SKM-1 treated with dmso at 0.1 percent for 144 hours (cell line): ENCODE measurements around the gene PPIL1.

Experiments
- DNase-seq: peaks from one replicate; lab custom pipeline; 2025; ENCODE audit not compliant: unreplicated experiment; lab: John Stamatoyannopoulos, UW

Gene PPIL1

DNA sequence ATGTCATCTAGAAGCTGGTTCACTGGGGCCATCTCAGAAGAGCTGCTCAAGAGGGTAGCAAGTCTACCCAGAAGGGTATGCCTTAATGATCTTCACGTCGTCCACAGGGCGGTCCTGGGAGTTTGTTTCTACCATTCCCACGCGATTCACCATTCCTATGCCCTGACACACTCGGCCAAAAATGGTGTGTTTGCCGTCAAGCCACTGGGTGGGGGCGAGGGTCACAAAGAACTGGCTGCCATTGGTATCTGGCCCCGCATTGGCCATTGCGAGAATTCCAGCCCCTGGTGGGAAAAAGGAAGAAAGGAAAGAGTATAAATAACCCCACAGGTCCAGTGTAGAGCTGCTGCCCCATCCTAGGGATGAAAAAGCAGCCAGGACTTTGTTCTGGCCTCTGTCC is 18.9 kb downstream of the PPIL1 start:
- no peak for DNase-seq

DNA sequence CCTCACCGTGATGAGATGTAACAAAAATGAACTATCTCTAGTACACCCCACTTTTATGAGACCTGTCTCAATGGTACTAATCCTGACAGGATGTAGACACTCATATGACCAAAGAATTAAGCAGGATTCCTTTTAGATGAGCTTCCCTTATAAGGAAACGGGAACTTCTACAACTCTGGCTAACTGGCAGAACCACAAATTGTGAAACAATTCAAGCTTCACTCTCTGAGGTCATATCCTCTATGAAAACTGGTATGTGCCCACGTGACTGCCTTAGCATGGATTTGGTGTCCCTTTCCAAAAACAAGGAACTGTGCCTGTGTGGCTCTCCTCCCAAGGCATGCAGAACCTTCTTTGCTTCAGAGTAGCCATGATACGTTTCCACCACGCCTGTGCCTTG is 21.3 kb downstream of the PPIL1 start:
- peak; percentile 97 for DNase-seq

DNA sequence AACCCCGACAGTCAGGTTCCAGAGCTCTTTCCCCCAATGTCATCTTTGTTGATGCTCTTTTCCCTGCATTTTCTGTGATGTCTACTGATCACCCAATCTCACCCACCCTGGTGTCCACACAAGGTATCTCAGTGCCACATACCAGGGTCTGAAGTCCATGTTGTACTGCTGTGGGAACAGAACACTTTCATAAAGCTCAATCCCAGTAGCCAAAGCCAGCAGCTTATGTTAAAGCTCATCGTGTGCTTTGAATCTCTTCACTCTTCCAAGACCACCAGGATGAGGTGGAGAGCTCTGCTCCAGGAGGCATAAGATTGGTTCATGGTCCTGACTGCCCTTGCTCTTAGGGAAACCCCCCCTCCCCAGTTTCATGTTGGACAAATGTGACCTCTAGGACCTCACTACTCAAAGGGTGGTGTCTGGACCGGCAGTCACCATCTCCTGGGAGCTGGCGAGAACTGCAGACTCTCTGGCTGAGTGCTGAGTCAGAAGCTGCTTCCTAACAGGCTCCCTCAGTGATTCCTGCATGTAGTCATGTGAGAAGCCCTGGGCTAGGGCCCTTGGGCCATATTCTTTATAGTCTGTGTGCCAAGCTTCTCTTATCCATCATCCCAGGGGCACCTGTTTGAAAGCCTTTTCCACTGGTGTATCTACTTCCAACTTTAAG is 22.0 kb downstream of the PPIL1 start:
- DNase-seq: no peak

DNA sequence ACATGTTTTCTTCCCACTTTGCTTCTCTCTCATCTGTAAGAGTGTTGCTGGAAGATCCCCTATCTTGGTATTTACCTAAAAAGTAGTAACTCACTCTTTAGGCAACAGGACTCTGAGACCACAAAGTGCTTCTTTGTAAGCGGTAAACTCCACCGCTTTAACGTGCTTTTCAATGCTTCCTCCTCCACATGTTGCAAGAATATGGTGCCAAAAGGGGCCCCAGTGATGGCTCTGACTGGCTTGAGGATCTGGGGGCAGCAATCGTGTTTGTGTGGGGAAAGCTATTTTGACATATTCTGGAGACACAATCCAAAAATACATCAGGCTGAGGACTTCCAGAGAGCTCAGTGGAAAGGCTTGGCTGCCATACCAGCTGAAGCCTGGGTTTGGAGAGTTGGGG is 23.0 kb downstream of the PPIL1 start:
- DNase-seq: peak; percentile 77

DNA sequence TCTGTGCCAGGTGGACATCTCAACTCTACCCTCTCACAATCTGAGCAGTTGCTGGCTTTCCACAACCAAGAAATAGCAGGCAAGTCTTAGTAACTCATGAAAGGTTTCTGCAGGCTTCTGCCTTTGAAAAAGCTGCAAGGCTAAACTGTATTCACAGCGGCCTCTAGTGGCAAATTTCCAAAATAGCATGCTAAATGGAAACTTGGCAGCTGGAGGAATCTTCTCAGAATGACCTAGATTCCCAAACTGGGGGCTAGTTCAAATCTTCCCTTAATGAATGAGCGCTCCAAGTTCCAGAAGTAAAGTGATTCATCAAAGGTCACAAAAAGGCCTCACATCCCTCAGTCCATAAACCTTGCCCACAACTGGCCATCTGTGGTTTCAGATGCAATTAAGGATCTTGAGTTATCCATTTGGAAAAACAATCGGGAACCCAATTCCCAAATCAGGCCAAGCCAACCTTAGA is 23.4 kb downstream of the PPIL1 start:
- peak; percentile 59 for DNase-seq

- peak; percentile 43 for DNase-seq
Measured at GRCh38 chr6:36850021-36850420, 24.6 kb downstream of the PPIL1 start.

DNA sequence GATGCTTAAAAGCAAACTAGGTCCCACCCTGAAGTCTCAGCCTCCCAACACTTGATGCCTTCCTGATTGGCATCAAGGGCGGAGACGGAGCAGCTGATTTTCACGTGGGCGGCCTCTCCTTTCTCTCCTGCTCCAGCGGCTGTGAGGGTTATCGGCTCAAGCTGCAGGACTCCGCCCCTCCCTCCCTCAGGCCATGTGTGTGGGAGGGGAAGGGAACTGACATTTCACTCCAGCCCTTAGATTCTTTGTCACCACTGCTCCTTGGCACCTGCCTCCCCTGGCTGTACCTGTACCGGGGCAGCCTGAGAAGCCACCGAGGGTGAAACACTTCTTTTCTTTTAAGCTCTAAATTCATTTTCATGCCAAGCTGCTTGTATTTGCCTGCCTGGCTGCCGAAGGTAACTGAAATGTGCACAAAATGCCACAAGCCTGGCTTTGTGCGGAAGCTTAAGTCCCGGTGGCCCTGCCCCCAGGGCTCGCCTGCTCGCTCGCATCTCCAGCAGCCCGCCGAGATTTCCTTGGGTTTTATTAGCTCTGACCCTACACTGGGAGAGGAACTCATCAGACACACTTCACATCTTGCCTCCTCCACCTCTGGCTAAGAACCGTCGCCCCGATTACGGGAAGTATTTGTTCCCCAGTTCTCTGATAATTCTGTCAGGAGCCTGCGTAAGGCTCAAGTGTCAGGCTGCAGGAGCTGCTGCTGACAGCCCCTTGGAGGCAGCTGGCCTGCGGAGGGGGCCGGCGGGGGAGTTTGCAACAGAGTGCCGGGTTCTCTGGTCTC is 25.8 kb downstream of the PPIL1 start:
- no peak for DNase-seq

DNA sequence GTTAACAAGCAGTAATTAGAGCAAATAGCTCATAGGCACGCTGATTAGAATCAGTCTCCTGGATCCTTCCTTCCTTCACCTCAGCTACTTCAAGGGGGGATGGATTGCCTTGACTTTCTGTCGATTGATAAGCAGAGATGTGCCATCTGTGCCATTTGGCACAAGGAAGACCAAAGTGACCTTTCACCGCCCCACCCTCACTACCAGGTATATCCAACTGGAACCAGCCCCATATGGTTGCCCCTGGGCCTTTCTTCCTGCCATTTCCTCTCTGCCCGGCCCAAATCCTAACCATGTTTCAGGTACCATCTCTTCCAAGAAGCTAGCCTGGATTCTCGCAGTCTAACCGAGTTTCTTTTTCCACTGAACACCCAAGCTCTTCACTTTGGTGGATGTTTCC is 26.6 kb downstream of the PPIL1 start:
- no peak for DNase-seq

DNA sequence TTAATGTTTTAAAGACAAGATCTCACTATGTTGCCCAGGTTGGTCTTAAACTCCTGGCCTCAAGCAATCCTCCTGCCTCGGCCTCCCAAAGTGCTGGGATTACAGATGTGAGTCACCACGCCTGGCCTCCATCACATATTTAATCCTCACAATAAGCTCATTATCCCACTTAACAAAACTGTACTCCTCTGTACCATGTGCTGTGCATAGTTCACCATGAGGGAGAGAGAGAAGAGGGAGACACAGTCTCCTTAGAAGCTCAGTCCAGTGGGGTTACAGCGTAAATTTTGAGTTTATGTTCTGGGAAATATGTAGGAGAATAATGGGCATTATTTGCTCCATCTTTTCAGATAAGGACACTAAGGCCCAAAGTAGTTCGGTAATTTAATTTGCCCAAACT is 27.5 kb downstream of the PPIL1 start:
- DNase-seq: no peak

GRCh38 chr6:36845233-36845632 is 29.4 kb downstream of the PPIL1 start:
- no peak for DNase-seq

DNA sequence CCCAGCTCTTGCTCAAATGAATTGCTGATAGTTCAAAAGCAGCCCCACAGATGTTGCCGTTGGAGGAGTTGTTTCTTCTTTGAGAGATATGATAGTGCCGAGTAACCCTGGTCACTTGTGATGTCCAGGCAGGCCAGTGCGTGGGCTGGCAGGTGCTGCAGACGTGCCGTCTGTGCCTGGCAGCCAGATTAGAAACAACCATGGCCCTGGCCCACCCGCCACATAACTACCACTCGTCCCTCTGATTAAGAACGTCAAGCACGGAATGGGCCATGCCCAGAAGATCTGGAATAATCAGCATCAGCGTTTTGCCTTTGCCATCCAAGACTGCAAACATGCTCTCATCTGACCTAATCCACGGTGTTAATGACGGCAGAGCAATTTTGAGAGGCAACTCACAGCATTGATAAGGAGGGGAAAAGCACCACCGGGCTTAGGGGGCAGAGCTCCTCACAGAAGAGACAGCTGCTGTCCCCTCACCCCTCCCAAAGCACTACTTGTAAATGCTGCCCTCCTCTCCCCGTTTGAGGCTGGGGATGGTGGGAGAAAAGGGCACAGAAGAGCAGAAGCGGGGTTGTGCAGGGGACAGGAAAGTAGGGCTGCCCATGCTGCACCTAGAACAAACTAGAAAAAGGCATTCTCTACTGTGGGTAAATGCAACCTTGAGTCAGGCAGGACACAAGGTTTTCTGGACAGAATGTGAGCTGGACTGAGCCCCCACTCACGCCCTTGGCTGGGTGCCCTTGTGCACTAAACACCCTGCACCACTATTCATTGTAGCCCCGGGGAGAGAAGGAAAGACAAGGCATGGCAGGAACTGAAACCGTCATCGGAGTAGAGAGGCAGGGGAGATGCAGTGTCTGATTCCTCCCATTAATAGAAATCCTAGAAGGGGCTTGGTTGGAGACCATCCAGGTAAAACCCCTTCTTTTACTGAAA is 30.1 kb downstream of the PPIL1 start:
- DNase-seq: no peak

- no peak for DNase-seq
Measured at GRCh38 chr6:36843170-36843569, 31.4 kb downstream of the PPIL1 start.

DNA sequence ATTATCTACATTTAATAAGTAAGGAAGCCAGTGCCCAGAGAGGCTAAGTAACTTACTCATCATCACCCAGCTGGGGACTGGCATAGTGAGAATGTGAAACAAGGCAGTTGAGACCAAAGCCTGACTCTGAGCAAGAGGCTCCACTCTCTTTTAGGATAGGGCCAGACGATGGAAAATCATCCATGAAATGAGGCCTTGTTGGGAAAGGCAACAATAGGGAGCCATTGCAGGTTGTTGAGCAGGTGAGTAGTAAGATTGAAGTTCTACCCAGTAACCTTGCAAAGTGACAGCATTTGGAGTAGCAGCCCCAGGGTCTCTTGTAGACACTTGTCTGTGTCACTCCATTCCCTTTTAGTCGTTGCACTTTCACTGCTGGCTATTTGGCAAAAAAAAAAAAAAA is 32.8 kb downstream of the PPIL1 start:
- DNase-seq: no peak

DNA sequence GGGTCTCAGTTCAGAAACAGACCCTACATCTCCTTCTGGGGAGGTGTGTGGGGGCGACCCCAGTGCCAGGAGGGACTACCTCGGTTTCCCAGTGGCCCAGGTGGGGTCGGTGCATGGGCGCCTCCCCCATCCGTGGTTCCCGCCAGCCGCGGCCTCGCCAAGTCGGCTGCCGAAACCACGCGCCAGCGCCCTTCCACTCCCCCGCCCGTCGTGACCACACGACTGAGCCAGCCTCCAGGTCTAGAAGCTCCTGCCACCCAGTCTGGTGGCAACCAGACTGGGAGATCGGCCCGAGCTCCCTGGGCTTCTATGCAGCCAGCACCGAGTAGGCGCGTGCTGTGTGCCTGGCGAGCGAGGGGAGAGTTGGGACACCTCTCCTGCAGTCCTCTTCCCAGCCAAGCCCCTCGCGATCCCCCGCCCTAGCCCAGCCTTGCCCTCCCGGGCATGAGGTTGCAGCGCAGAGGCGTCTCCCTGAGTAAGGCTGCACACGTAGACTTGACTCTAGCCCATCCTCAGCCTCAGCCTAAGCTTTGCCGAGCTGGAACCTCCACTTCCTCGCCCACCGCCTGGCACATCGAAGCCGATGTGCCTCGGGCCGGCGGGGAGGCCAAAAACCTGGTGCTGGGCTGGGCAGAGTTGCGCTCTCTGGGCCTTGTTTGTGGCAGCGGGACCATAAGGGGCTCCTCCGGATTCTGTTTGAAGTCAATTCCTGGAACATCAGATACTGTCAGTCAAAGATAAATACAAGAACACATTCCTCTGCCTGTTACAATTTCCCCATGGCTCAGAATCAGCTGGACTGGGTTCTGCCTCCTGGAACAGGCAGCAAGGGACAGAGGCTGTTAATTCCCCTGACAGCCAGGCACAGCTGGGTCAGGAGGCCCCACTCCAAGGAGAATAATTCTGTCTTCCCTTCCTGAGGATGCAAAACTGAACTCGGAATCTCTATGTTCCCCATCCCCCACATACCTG is 33.9 kb downstream of the PPIL1 start:
- no peak for DNase-seq

GRCh38 chr6:36839749-36840431 is 34.7 kb downstream of the PPIL1 start:
- DNase-seq: no peak

DNA sequence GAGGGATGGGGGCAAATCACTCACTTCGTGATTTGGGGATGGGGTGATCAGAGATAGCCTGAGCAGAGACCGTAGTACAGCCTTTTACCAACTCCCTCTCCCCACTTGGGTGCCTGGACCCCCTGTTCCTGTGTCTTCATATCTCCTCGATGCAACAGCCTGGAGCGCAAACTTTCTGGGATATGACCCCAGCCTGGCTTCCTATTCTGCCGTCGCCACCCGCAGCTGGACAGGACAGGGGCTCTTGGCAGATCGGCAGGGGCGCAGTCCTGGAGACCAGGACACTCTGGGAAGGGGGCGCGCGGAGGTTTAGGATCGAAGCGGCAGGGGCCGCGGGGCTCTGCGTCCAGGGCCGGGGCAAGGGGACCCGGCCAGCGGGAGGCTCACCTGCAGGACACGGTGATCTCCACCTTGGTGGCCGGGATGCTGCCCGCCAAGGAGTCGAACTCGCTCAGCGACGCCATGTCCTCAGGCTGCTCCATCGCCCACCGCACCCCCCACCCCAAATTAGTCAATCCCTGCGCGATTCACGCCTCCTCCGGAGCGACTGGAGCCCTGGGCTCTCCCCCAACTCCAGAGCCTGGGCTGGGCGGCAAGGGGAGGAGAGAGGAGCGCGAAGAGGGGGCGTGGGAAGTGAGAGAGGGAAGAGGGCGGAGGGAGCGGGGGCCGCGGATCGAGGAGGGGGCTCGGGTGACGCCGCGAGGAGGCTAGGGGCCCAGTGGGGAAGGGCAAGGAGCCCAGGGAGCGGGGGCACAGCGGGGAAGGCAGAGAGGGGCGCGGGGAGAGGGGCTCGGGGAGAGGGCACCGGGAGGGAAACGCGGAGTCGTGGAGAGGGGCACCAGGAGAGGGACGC is 35.5 kb downstream of the PPIL1 start, which contains the start of gene CPNE5:
Gene CPNE5, minus strand, starts transcription at position 549 of the 853 bp plus-strand sequence. Its CDS starts 67 bp downstream, at position 482.
- DNase-seq: no peak

- no peak for DNase-seq
Measured at GRCh38 chr6:36837686-36838085, 36.9 kb downstream of the PPIL1 start.

DNA sequence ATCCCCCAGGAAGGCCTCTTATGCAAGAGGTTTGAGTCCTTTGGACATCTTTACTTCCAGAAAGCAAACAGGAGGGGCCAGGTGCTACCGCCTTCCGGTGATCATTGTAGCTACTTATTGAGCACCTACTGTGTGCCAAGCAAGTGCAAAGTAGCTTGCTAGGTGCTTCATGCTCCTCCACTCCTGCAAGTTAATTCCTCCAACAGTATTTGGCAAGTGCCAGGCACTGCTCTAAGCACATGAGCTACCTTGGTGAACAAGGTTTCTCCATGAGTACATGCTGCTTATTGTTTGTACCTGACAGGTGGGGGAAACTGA is 37.6 kb downstream of the PPIL1 start:
- DNase-seq: no peak
